ENCODE measurements around the gene KCNG2. TPM values are rescaled to one million over a fixed set of nuclear protein-coding genes. Genes with fewer than 3 reads are reported as not detected.
"Not testable (repeated sequence)": the region's sequence is repeated elsewhere in the genome, so short reads cannot be mapped to it uniquely, and the experiment has no call there.

KCNG2 gene
- under 1 TPM in 3 of 4 donors, not detected in 1; 0.60 to 0.84 (median 0.78) TPM for total RNA-seq

GRCh38 chr18:79797518-79798345 is at the start of gene KCNG2:
KCNG2 (plus strand) TSS chr18:79797938; CDS start chr18:79863668, 65,730 bp downstream.
- H3K27ac ChIP-seq: no peak within 1 kb of the TSS
- peaks cover 0 to 26% (median 11%) of the 10 kb centered on the region in 4 donors for H3K4me1 ChIP-seq
- 6 to 58% methylated on average over 5 to 64 of the region's 92 CpGs for WGBS, 2 donors
- no peaks in the 10 kb centered on the region for H3K9me3 ChIP-seq
- H3K36me3 ChIP-seq: no peaks in the 10 kb centered on the region
- TF ChIP-seq POLR2A (IDR thresholded peaks at IDR 0.05): no peak
- TF ChIP-seq, protein P1, sequence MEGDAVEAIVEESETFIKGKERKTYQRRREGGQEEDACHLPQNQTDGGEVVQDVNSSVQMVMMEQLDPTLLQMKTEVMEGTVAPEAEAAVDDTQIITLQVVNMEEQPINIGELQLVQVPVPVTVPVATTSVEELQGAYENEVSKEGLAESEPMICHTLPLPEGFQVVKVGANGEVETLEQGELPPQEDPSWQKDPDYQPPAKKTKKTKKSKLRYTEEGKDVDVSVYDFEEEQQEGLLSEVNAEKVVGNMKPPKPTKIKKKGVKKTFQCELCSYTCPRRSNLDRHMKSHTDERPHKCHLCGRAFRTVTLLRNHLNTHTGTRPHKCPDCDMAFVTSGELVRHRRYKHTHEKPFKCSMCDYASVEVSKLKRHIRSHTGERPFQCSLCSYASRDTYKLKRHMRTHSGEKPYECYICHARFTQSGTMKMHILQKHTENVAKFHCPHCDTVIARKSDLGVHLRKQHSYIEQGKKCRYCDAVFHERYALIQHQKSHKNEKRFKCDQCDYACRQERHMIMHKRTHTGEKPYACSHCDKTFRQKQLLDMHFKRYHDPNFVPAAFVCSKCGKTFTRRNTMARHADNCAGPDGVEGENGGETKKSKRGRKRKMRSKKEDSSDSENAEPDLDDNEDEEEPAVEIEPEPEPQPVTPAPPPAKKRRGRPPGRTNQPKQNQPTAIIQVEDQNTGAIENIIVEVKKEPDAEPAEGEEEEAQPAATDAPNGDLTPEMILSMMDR (IDR thresholded peaks at IDR 0.05): no peak
- no peak for TF ChIP-seq EP300 (IDR thresholded peaks at IDR 0.05)
- H3K4me3 ChIP-seq: peak within 1 kb of the TSS; percentile 7 to 49 (median 24)
- peaks cover 0 to 58% of the 10 kb centered on the region in 2 donors for H3K27me3 ChIP-seq
- DNase-seq (ENCODE audit: low spot score in 2 of 2): no peak

GRCh38 chr18:79748321-79749180 is 49.2 kb upstream of the KCNG2 start:
- TF ChIP-seq, protein P1 (IDR thresholded peaks at IDR 0.05): no peak
- no peak for TF ChIP-seq POLR2A (IDR thresholded peaks at IDR 0.05)
- no peak for TF ChIP-seq EP300 (IDR thresholded peaks at IDR 0.05)
- H3K4me3 ChIP-seq: no peak overlapping the region
- no peak for DNase-seq (ENCODE audit: low spot score in 2 of 2)
- peaks cover 0 to 49% (median 0%) of the 10 kb centered on the region in 3 donors for H3K36me3 ChIP-seq
- H3K27me3 ChIP-seq: no peaks in the 10 kb centered on the region
- H3K4me1 ChIP-seq: no peaks in the 10 kb centered on the region
- H3K27ac ChIP-seq: no peak overlapping the region
- H3K9me3 ChIP-seq: no peaks in the 10 kb centered on the region
- WGBS, 2 donors: 86 to 90% methylated on average over 19 to 32 of the region's 36 CpGs

GRCh38 chr18:79749251-79750191 is 48.2 kb upstream of the KCNG2 start:
- Histone ChIP-seq H3K9me3 (no peaks in the 10 kb centered on the region), H3K4me3 (no peak overlapping the region), H3K27me3 (no peaks in the 10 kb centered on the region), H3K27ac (no peak overlapping the region), H3K4me1 (no peaks in the 10 kb centered on the region), H3K36me3 (peaks cover 0 to 52% (median 0%) of the 10 kb centered on the region in 3 donors)
- WGBS, 2 donors: 82 to 86% methylated on average over 48 to 49 of the region's 49 CpGs
- DNase-seq (ENCODE audit: low spot score in 2 of 2): no peak
- TF ChIP-seq POLR2A (IDR thresholded peaks at IDR 0.05): no peak
- no peak for TF ChIP-seq EP300 (IDR thresholded peaks at IDR 0.05)
- TF ChIP-seq, protein P1 (IDR thresholded peaks at IDR 0.05): no peak

DNA sequence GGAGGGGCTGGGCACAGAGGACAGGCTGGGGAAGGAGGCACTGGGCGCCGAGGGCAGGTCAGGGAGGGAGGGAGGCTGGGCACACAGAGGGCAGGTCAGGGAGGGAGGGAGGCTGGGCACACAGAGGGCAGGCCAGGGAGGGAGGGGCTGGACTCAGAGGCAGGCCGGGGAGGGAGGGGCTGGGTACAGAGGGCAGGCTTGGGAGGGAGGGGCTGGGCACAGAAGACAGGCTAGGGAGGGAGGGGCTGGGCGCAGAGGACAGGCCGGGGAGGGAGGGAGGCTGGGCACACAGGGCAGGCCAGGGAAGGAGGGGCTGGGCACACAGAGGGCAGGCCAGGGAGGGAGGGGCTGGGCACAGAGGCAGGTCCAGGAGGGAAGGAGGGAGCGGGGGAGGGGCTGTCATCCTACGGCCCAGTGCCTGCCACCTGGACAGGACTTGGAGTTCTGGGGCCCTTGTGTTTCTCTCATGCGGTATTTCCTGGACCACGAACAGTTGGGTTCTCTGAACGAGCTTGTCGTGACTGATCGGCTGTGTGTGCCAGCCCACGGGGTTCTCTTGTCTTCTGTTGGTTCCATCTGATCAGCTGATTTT is 46.7 kb upstream of the KCNG2 start:
- Histone ChIP-seq H3K4me3 (no peak overlapping the region), H3K27me3 (no peaks in the 10 kb centered on the region), H3K4me1 (no peaks in the 10 kb centered on the region), H3K9me3 (peaks cover 0 to under 1% (median 0%) of the 10 kb centered on the region in 4 donors), H3K27ac (no peak overlapping the region), H3K36me3 (peaks cover 0 to 63% (median 0%) of the 10 kb centered on the region in 3 donors)
- DNase-seq (ENCODE audit: low spot score in 2 of 2): no peak
- WGBS, 2 donors: 73 to 75% methylated on average over 13 of the region's 13 CpGs
- TF ChIP-seq POLR2A (IDR thresholded peaks at IDR 0.05) (no peak), EP300 (IDR thresholded peaks at IDR 0.05) (no peak)
- TF ChIP-seq, protein P1 (IDR thresholded peaks at IDR 0.05): no peak

GRCh38 chr18:79751918-79752578 is 45.7 kb upstream of the KCNG2 start:
- H3K9me3 ChIP-seq; H3K27me3 ChIP-seq; DNase-seq (ENCODE audit: low spot score in 2 of 2); H3K4me3 ChIP-seq; H3K27ac ChIP-seq; H3K4me1 ChIP-seq: not testable (repeated sequence)
- WGBS, 2 donors: 92 to 95% methylated on average over 13 to 15 of the region's 20 CpGs
- peaks cover 0 to 66% (median 0%) of the 10 kb centered on the region in 3 donors for H3K36me3 ChIP-seq

DNA sequence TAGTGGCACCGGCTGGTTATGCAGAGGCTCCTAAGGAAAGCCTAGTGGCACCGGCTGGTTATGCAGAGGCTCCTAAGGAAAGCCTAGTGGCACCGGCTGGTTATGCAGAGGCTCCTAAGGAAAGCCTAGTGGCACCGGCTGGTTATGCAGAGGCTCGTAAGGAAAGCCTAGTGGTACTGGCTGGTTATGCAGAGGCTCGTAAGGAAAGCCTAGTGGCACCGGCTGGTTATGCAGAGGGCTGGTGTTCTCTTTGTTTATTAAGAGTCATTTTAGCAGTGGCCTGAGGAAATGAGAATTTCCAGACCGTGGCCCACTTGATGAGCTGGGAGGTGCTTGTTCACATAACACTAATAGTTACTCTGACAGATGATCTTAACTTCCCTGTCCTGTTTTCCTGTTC is 44.8 kb upstream of the KCNG2 start:
- Histone ChIP-seq H3K9me3 (peaks cover 0 to 13% (median 0%) of the 10 kb centered on the region in 4 donors), H3K36me3 (peaks cover 0 to 62% (median 0%) of the 10 kb centered on the region in 3 donors)
- not testable (repeated sequence) for H3K4me3 ChIP-seq; H3K27ac ChIP-seq; H3K4me1 ChIP-seq; DNase-seq (ENCODE audit: low spot score in 2 of 2); H3K27me3 ChIP-seq
- WGBS, 2 donors: 91 to 94% methylated on average over 5 to 7 of the region's 8 CpGs

Measured in tibial nerve (tissue), 4 donors.